Spleen (tissue), 11 donors: ENCODE results near the gene BLM. TPM values are rescaled to one million over a fixed set of nuclear protein-coding genes. Genes with fewer than 3 reads are reported as not detected.

Experiments
- DNase-seq: peaks from one replicate; pipeline ENCODE4 v3.0.0-alpha.2; 2020
- H3K27ac ChIP-seq, 8 donors: fragments of 200-600 bp; sonication (generic) in 7 of 8; 1 replicate in 4 of 8; 2 replicates in 4 of 8; pipeline versions ENCODE4 v1.5.0 to v1.8.0; 2016 to 2021; ENCODE audit warnings: inconsistent platforms in 4 of 8, mild to moderate bottlenecking in 4 of 8, moderate library complexity in 1 of 8
- H3K27me3 ChIP-seq, 7 donors: fragments of 200-600 bp; sonication (generic) in 6 of 7; replicated peaks in 1 of 7; 1 replicate in 4 of 7; 2 replicates in 3 of 7; pipeline versions ENCODE4 v1.5.0 to v1.8.0; 2016 to 2021; ENCODE audit warnings: inconsistent platforms in 3 of 7, mild to moderate bottlenecking in 1 of 7
- H3K36me3 ChIP-seq, 6 donors: fragments of 200-600 bp; sonication (generic) in 5 of 6; 1 replicate in 4 of 6; 2 replicates in 2 of 6; pipeline versions ENCODE4 v1.5.0 to v1.8.0; 2016 to 2021; ENCODE audit warnings: inconsistent platforms in 2 of 6
- H3K4me1 ChIP-seq, 6 donors: fragments of 200-600 bp; sonication (generic) in 5 of 6; 1 replicate in 3 of 6; 2 replicates in 3 of 6; pipeline versions ENCODE4 v1.5.0 to v1.8.0; 2016 to 2021; ENCODE audit warnings: inconsistent platforms in 3 of 6
- H3K4me3 ChIP-seq, 8 donors: fragments of 200-600 bp; sonication (generic) in 7 of 8; 1 replicate in 4 of 8; 2 replicates in 4 of 8; pipeline versions ENCODE4 v1.5.0 to v1.8.0; 2016 to 2021; ENCODE audit warnings: inconsistent platforms in 4 of 8, mild to moderate bottlenecking in 4 of 8, moderate library complexity in 2 of 8
- H3K9me3 ChIP-seq, 8 donors: fragments of 200-600 bp; sonication (generic) in 7 of 8; 1 replicate in 4 of 8; 2 replicates in 4 of 8; pipeline versions ENCODE4 v1.5.0 to v1.8.0; 2016 to 2021; ENCODE audit warnings: inconsistent platforms in 4 of 8
- CTCF ChIP-seq, 11 experiments: fragments of 200-600 bp in 7 of 11; fragments of 450-650 bp in 4 of 11; sonication (generic) in 4 of 11; IDR thresholded peaks in 8 of 11; conservative IDR thresholded peaks in 3 of 11; 1 replicate in 7 of 11; 2 replicates in 4 of 11; pipeline versions ENCODE4 v1.4.0 to v1.8.0; 2016 to 2021; ENCODE audit warnings: antibody characterized with exemption in 11 of 11, inconsistent platforms in 4 of 11, mild to moderate bottlenecking in 1 of 11
- POLR2A ChIP-seq, 3 donors: fragments of 450-650 bp; IDR thresholded peaks; one replicate each; pipeline ENCODE4 v1.5.1; 2017; ENCODE audit warnings: antibody characterized with exemption in 3 of 3, mild to moderate bottlenecking in 1 of 3
- POLR2AphosphoS5 ChIP-seq, 3 donors: sonication (generic); formaldehyde crosslinking; IDR thresholded peaks; one replicate each; pipeline ENCODE4 v1.5.1; 2017; ENCODE audit warnings: antibody characterized with exemption in 3 of 3
- WGBS, 5 donors: extraction: QIAGEN DNeasy Blood & Tissue Kit in 3 of 5; methylation state at CpG; one replicate each; pipeline versions ENCODE4 v1.1.5 to v1.1.7; 2013 to 2018; 5-methylcytosine and 5-hydroxymethylcytosine counted together
- intact Hi-C: fragments of 100-400 bp; cut with DNase I; formaldehyde crosslinking; loops from one replicate; pipeline ENCODE4 v1.15.0; 2023; ENCODE audit warnings: low total_unique reads
- polyA plus RNA-seq, 3 donors: library from polyadenylated mRNA; stranded (reverse); fragments of 200-250 nt; gene quantifications; one replicate each; pipeline ENCODE4 v1.2.1, GENCODE V29; 2013
- total RNA-seq, 7 donors: library from RNA; depleted of rRNA in 3 of 7; stranded (reverse); fragments of >200 nt in 3 of 7; fragmentation: NEBNext Ultra II Directional in 4 of 7; extraction: Animal tissue kit (Norgen Biotek cat#: 25700) in 4 of 7; gene quantifications; one replicate each; pipeline versions ENCODE4 v1.1.0 to v1.2.1, GENCODE V29; 2016 to 2021
- donor health status: healthy with polysubstance abuse.
- donor health status: DM: no; HTN: no; CAD: no; lungs with moderate emphysema.
- donor health status: DM: no; HTN: no; CAD: no.
- donor health status: Bipolar disorder and iron deficiency.
- donor health status: healthy.
- donor health status: DM: no; HTN: no; CAD: no.
- donor health status: DM: yes; HTN: yes; CAD: no.

Gene BLM
- total and polyA plus RNA-seq, 10 donors, result 5.8 to 12.0 (median 7.3) TPM

- Histone ChIP-seq H3K4me3 (no peak overlapping the region), H3K9me3 (no peaks in the 10 kb centered on the region), H3K27ac (no peak overlapping the region), H3K27me3 (no peaks in the 10 kb centered on the region), H3K36me3 (no peaks in the 10 kb centered on the region), H3K4me1 (peaks cover 0 to 13% (median 0%) of the 10 kb centered on the region in 6 donors)
- intact Hi-C loops, result no loop called here
- DNase-seq, result no peak
- 84 to 94% (median 93%) methylated on average over 3 of the region's 3 CpGs for WGBS, 5 donors
- TF ChIP-seq POLR2A (IDR thresholded peaks at IDR 0.05), result no peak
- TF ChIP-seq CTCF (IDR thresholded peaks at IDR 0.05 in 8 of 11, conservative IDR thresholded peaks at IDR 0.05 in 3 of 11), result no peak
- TF ChIP-seq POLR2AphosphoS5 (IDR thresholded peaks at IDR 0.05), result no peak
Observed at GRCh38 chr15:90674476-90674875, 42.7 kb upstream of the BLM start.

GRCh38 chr15:90675464-90675863 is 41.7 kb upstream of the BLM start:
- TF ChIP-seq CTCF (IDR thresholded peaks at IDR 0.05 in 8 of 11, conservative IDR thresholded peaks at IDR 0.05 in 3 of 11), result no peak
- no peak for TF ChIP-seq POLR2AphosphoS5 (IDR thresholded peaks at IDR 0.05)
- no peak for TF ChIP-seq POLR2A (IDR thresholded peaks at IDR 0.05)
- Histone ChIP-seq H3K4me1 (peaks cover 0 to 13% (median 0%) of the 10 kb centered on the region in 6 donors), H3K27ac (no peak overlapping the region), H3K4me3 (no peak overlapping the region), H3K27me3 (no peaks in the 10 kb centered on the region), H3K36me3 (no peaks in the 10 kb centered on the region), H3K9me3 (no peaks in the 10 kb centered on the region)
- intact Hi-C loops, result no loop called here
- 87 to 94% (median 91%) methylated on average over 5 of the region's 5 CpGs for WGBS, 5 donors
- no peak for DNase-seq

GRCh38 chr15:90677807-90678790 is 39.0 kb upstream of the BLM start:
- intact Hi-C loops, result no loop called here

More at GRCh38 chr15:90677807-90678790, 39.0 kb upstream of the BLM start:
- 71 to 76% (median 72%) methylated on average over 11 to 12 of the region's 12 CpGs for WGBS, 5 donors
- Histone ChIP-seq H3K27ac (no peak overlapping the region), H3K4me1 (peaks cover 0 to 13% (median 0%) of the 10 kb centered on the region in 6 donors), H3K27me3 (no peaks in the 10 kb centered on the region), H3K4me3 (no peak overlapping the region), H3K9me3 (no peaks in the 10 kb centered on the region), H3K36me3 (no peaks in the 10 kb centered on the region)
- TF ChIP-seq POLR2A (IDR thresholded peaks at IDR 0.05) (no peak), CTCF (IDR thresholded peaks at IDR 0.05 in 8 of 11, conservative IDR thresholded peaks at IDR 0.05 in 3 of 11) (no peak), POLR2AphosphoS5 (IDR thresholded peaks at IDR 0.05) (no peak)
- DNase-seq, result no peak
